Esophagus muscularis mucosa (tissue), 4 donors: ENCODE results near the gene PKD2L1. TPM values are rescaled to one million over a fixed set of nuclear protein-coding genes. Genes with fewer than 3 reads are reported as not detected.

ENCODE experiments used
- DNase-seq: peaks from one replicate; pipeline ENCODE4 v3.0.0-alpha.2; 2017; ENCODE audit errors: extremely low spot score
- H3K27ac ChIP-seq, 4 donors: fragments of 200-600 bp; sonication (generic); replicated peaks in 1 of 4; 1 replicate in 3 of 4; 2 replicates in 1 of 4; pipeline ENCODE4 v1.5.1; 2016 to 2019; ENCODE audit warnings: mild to moderate bottlenecking in 1 of 4
- H3K27me3 ChIP-seq, 4 donors: fragments of 200-600 bp; sonication (generic); one replicate each; pipeline versions ENCODE4 v1.5.1 to v1.6.0; 2016 to 2019
- H3K36me3 ChIP-seq, 4 donors: fragments of 200-600 bp; sonication (generic); one replicate each; pipeline ENCODE4 v1.5.1; 2016 to 2019
- H3K4me1 ChIP-seq, 4 donors: fragments of 200-600 bp; sonication (generic); one replicate each; pipeline ENCODE4 v1.5.1; 2016 to 2019
- H3K4me3 ChIP-seq, 4 donors: fragments of 200-600 bp; sonication (generic); 1 replicate in 2 of 4; 2 replicates in 2 of 4; pipeline ENCODE4 v1.5.1; 2016 to 2019; ENCODE audit warnings: mild to moderate bottlenecking in 4 of 4, moderate library complexity in 1 of 4
- H3K9me3 ChIP-seq, 4 donors: fragments of 200-600 bp; sonication (generic); 1 replicate in 3 of 4; 2 replicates in 1 of 4; pipeline ENCODE4 v1.5.1; 2016 to 2019
- CTCF ChIP-seq, 3 experiments: fragments of 200-600 bp in 2 of 3; fragments of 450-650 bp in 1 of 3; sonication (generic) in 2 of 3; IDR thresholded peaks; one replicate each; pipeline ENCODE4 v1.5.1; 2017 to 2019; ENCODE audit warnings: antibody characterized with exemption in 3 of 3, mild to moderate bottlenecking in 2 of 3, moderate library complexity in 1 of 3
- EP300 ChIP-seq: sonication (generic); formaldehyde crosslinking; IDR thresholded peaks from one replicate; pipeline ENCODE4 v1.6.1; 2017; ENCODE audit warnings: antibody characterized with exemption
- POLR2A ChIP-seq: fragments of 450-650 bp; IDR thresholded peaks from one replicate; pipeline ENCODE4 v1.6.1; 2017; ENCODE audit warnings: antibody characterized with exemption, moderate library complexity, mild to moderate bottlenecking, low read depth
- POLR2AphosphoS5 ChIP-seq, 2 donors: sonication (generic); formaldehyde crosslinking; IDR thresholded peaks; one replicate each; pipeline ENCODE4 v1.6.1; 2017; ENCODE audit warnings: antibody characterized with exemption in 2 of 2
- WGBS: methylation state at CpG from one replicate; pipeline ENCODE4 v1.1.5; 2018; 5-methylcytosine and 5-hydroxymethylcytosine counted together
- intact Hi-C: fragments of 100-400 bp; cut with DNase I; formaldehyde crosslinking; loops from one replicate; pipeline ENCODE4 v1.15.1; 2023
- total RNA-seq, 4 donors: library from RNA; depleted of rRNA; stranded (reverse); fragments of >200 nt; gene quantifications; one replicate each; pipeline versions ENCODE4 v1.1.0 to v1.2.1, GENCODE V29; 2016

The PKD2L1 gene
- total RNA-seq, 4 donors from 2014 or later: not detected

DNA sequence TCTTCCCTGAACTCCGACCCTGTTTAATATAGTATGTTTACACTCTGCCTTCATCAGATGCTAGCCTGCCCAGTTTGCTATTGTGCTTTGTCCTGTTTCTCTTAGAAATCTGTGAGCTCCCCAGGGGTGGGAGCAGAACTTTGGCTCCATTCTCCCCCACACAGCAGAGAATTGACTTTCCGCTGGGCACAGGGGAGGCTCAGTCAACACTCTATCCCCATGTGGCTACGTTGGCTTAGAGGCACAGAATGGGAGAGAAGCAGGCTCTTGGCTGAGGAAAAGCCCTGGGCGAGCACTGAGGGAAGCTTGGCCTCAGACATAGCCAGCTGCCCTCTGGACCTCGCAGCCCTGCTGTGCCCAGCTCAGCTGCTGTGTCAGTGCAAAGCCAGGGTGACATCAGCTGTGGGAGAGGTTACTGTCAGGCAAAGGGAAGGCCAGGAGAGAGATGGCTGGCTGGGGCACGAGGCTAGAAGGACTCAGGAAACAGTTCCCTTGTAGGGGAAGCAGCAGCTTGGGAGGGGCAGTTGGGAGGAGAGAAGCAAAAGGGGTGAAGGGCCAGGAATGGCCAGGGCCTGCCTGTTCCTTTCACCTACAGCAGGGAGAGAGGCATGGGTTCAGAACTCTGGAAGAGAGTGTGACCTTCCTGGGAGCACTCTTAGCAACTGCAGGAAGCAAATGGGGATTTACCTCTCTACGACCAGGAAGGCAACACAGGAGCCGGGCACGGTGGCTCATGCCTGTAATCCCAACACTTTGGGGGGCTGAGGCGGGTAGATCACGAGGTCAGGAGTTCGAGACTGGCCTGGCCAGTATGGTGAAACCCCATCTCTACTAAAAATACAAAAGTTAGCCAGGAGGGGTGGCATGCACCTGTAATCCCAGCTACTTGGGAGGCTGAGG is 11.2 kb upstream of the PKD2L1 start:
- Histone ChIP-seq H3K27ac (peak overlapping the region in 1 of 4 donors; percentile 4), H3K4me3 (no peak overlapping the region), H3K4me1 (peaks cover 2 to 8% (median 4%) of the 10 kb centered on the region in 4 donors), H3K27me3 (peaks cover 0 to 26% (median 0%) of the 10 kb centered on the region in 4 donors), H3K36me3 (no peaks in the 10 kb centered on the region), H3K9me3 (no peaks in the 10 kb centered on the region)
- TF ChIP-seq EP300: no peak
- TF ChIP-seq POLR2A: no peak
- no peak for TF ChIP-seq CTCF (IDR thresholded peaks at IDR 0.05)
- TF ChIP-seq POLR2AphosphoS5 (IDR thresholded peaks at IDR 0.05): peak in 1 of 2 donors; percentile 8
- no peak for DNase-seq
- 80% methylated on average over 12 of the region's 12 CpGs for WGBS
- intact Hi-C loops: no loop called here

GRCh38 chr10:100339236-100339635 is 9.2 kb upstream of the PKD2L1 start:
- no peaks in the 10 kb centered on the region for H3K9me3 ChIP-seq
- no peak for DNase-seq
- H3K27me3 ChIP-seq: peaks cover 0 to 26% (median 0%) of the 10 kb centered on the region in 4 donors
- WGBS: 62% methylated on average over 5 of the region's 5 CpGs
- no peak overlapping the region for H3K4me3 ChIP-seq
- no peaks in the 10 kb centered on the region for H3K36me3 ChIP-seq
- peaks cover 0 to 5% (median 0%) of the 10 kb centered on the region in 4 donors for H3K4me1 ChIP-seq
- no peak overlapping the region for H3K27ac ChIP-seq
- TF ChIP-seq EP300 (no peak), POLR2A (no peak), POLR2AphosphoS5 (IDR thresholded peaks at IDR 0.05) (no peak), CTCF (IDR thresholded peaks at IDR 0.05) (no peak)
- intact Hi-C loops: loop anchor here (2.0 kb wide), 1 partner anchor 180 kb away; the partner anchor contains the start of gene SEC31B

DNA sequence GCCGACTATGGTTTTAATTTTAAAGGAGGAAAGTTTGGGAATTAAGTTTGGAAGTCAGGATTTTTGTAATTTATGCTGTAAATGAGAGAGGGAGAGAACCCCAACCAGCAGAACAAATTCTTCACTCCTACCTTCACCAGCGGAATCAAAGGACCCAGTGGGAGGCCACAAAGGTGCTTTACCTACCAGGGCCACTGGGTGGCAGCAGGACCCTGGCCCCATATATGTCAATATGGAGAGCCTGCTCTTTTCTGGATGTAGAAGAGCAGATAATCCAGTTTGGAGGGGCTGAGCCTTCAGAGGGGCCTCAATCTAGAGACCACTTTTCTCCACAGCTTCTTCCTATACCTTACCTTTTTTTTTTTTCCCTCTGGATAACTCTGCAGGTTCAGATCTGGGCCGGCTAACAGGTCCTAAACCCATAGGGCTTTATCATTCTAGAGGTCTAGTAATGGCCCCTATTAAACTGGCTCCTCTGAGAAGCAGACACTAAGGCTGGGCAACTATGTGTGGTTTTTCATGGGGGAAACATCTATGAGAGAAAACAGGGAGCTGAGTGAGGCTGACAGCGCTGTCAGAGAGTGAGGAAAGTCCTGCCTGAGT is 8.5 kb upstream of the PKD2L1 start:
- TF ChIP-seq POLR2A (no peak), CTCF (IDR thresholded peaks at IDR 0.05) (peak; percentile 89 to 91 (median 90))
- Histone ChIP-seq H3K4me3 (no peak overlapping the region), H3K9me3 (no peaks in the 10 kb centered on the region), H3K4me1 (peaks cover 0 to 5% (median 0%) of the 10 kb centered on the region in 4 donors), H3K27me3 (peaks cover 0 to 28% (median 0%) of the 10 kb centered on the region in 4 donors), H3K27ac (no peak overlapping the region), H3K36me3 (no peaks in the 10 kb centered on the region)
- WGBS: 58% methylated on average over 4 of the region's 4 CpGs
- intact Hi-C loops: loop anchor here (1.0 to 2.0 kb wide), 2 partner anchors 95 to 180 kb away; partner anchors contain the start of gene SEC31B
- no peak for DNase-seq

DNA sequence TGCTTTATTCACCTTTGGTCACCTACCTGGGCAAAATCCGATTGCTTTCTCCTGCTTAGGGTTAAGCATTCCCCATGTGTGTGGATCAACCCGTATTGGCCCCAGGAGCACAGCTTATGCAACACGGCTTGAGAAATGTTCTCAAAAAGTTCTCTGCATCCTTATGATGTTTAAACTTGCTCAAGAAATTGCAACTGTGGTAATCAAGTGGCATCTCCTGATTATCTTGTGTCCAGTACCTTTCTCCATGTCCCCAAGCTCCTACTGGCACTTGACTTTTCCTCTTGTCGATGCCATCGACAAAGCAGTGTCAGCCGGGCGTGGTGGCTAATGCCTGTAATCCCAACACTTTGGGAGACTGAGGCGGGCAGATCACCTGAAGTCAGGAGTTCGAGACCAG is 4.7 kb upstream of the PKD2L1 start:
- TF ChIP-seq CTCF (IDR thresholded peaks at IDR 0.05) (no peak), POLR2A (no peak)
- intact Hi-C loops: no loop called here
- 79% methylated on average over 9 of the region's 9 CpGs for WGBS
- Histone ChIP-seq H3K4me1 (no peaks in the 10 kb centered on the region), H3K27me3 (peaks cover 0 to 61% (median 3%) of the 10 kb centered on the region in 4 donors), H3K27ac (no peak overlapping the region), H3K36me3 (no peaks in the 10 kb centered on the region), H3K9me3 (no peaks in the 10 kb centered on the region), H3K4me3 (no peak overlapping the region)
- no peak for DNase-seq
